Liver (tissue), 9 donors: ENCODE measurements around the gene CCDC85A. TPM values are rescaled to one million over a fixed set of nuclear protein-coding genes. Genes with fewer than 3 reads are reported as not detected.

Experiments
- DNase-seq: peaks from one replicate; pipeline ENCODE4 v3.0.0-alpha.2; 2017; ENCODE audit warnings: low spot score
- H3K27ac ChIP-seq, 2 donors: one replicate each; pipeline ENCODE4 v1.7.0; 2013; ENCODE audit warnings: inconsistent platforms in 2 of 2, low read length in 2 of 2, control low read depth in 1 of 2, low read depth in 1 of 2, mild to moderate bottlenecking in 1 of 2
- H3K27me3 ChIP-seq, 4 donors: one replicate each; pipeline versions ENCODE4 v1.6.1 to v1.7.0; 2013; ENCODE audit warnings: low read length in 3 of 4, inconsistent platforms in 1 of 4, mild to moderate bottlenecking in 1 of 4, moderate library complexity in 1 of 4; ENCODE audit not compliant: control insufficient read depth in 4 of 4, insufficient read depth in 4 of 4
- H3K36me3 ChIP-seq, 4 donors: one replicate each; pipeline versions ENCODE4 v1.6.1 to v1.7.0; 2013; ENCODE audit warnings: low read length in 3 of 4, mild to moderate bottlenecking in 3 of 4, low read depth in 1 of 4, moderate library complexity in 1 of 4; ENCODE audit not compliant: control insufficient read depth in 4 of 4, insufficient read depth in 3 of 4
- H3K4me1 ChIP-seq, 4 donors: one replicate each; pipeline versions ENCODE4 v1.6.1 to v1.7.0; 2013; ENCODE audit warnings: low read length in 3 of 4, mild to moderate bottlenecking in 3 of 4, moderate library complexity in 1 of 4; ENCODE audit not compliant: control insufficient read depth in 4 of 4, insufficient read depth in 4 of 4
- H3K4me3 ChIP-seq, 3 donors: one replicate each; pipeline versions ENCODE4 v1.6.1 to v1.7.0; 2013; ENCODE audit warnings: low read length in 3 of 3, control low read depth in 1 of 3, low read depth in 1 of 3, mild to moderate bottlenecking in 1 of 3
- H3K9ac ChIP-seq, 2 donors: one replicate each; pipeline ENCODE4 v1.7.0; 2013; ENCODE audit warnings: low read length in 2 of 2, mild to moderate bottlenecking in 2 of 2, moderate library complexity in 2 of 2, control low read depth in 1 of 2, low read depth in 1 of 2
- H3K9me3 ChIP-seq, 4 donors: one replicate each; pipeline versions ENCODE4 v1.6.1 to v1.7.0; 2013; ENCODE audit warnings: low read length in 3 of 4; ENCODE audit not compliant: control insufficient read depth in 4 of 4
- CTCF ChIP-seq: fragments of 150-350 bp; IDR thresholded peaks from 2 replicates; pipeline ENCODE4 v1.5.1; 2017; ENCODE audit warnings: improper control_type of control experiment, low read depth, low read length; ENCODE audit not compliant: missing input control
- HNF4A ChIP-seq, 2 donors: conservative IDR thresholded peaks; 2 replicates each; pipeline ENCODE4 v1.6.1; 2016; ENCODE audit warnings: antibody characterized with exemption in 2 of 2, mild to moderate bottlenecking in 2 of 2
- HNF4G ChIP-seq: IDR thresholded peaks from 2 replicates; pipeline ENCODE4 v1.6.1; 2016; ENCODE audit warnings: antibody characterized with exemption
- JUND ChIP-seq, 2 donors: IDR thresholded peaks; 2 replicates each; pipeline ENCODE4 v1.6.1; 2016; ENCODE audit warnings: antibody characterized with exemption in 2 of 2
- NR2F2 ChIP-seq: IDR thresholded peaks from 2 replicates; pipeline ENCODE4 v1.6.1; 2016; ENCODE audit warnings: antibody characterized with exemption
- RAD21 ChIP-seq, 2 donors: IDR thresholded peaks; 2 replicates each; pipeline ENCODE4 v1.6.1; 2016; ENCODE audit warnings: antibody characterized with exemption in 2 of 2, mild to moderate bottlenecking in 2 of 2
- RXRA ChIP-seq, 2 donors: IDR thresholded peaks; 2 replicates each; pipeline ENCODE4 v1.6.1; 2017 to 2018; ENCODE audit warnings: antibody characterized with exemption in 2 of 2, mild to moderate bottlenecking in 1 of 2
- SP1 ChIP-seq: IDR thresholded peaks from 2 replicates; pipeline ENCODE4 v1.6.1; 2018; ENCODE audit warnings: antibody characterized with exemption, mild to moderate bottlenecking
- TAF1 ChIP-seq: conservative IDR thresholded peaks from 2 replicates; pipeline ENCODE4 v1.6.1; 2016; ENCODE audit warnings: antibody characterized with exemption, mild to moderate bottlenecking
- YY1 ChIP-seq: IDR thresholded peaks from 2 replicates; pipeline ENCODE4 v1.6.1; 2016; ENCODE audit warnings: antibody characterized with exemption, mild to moderate bottlenecking
- WGBS: extraction: QIAGEN DNeasy Blood & Tissue Kit; methylation state at CpG from one replicate; pipeline ENCODE4 v1.1.7; 2013; 5-methylcytosine and 5-hydroxymethylcytosine counted together
- polyA plus RNA-seq, 2 donors: library from polyadenylated mRNA; stranded (reverse) in 1 of 2; unstranded in 1 of 2; fragments of 200-250 nt in 1 of 2; fragments of >200 nt in 1 of 2; fragmentation: Nextera tagmentation in 1 of 2; extraction: Ambion mirVana in 1 of 2; gene quantifications; one replicate each; pipeline versions ENCODE4 v1.2.1 to v1.2.3, GENCODE V29; 2013 to 2015
- total RNA-seq, 2 donors: library from RNA; depleted of rRNA; stranded (reverse); fragments of >200 nt; gene quantifications; one replicate each; pipeline ENCODE4 v1.2.3, GENCODE V29; 2014
- TF ChIP-seq, protein P1 (sequence below): IDR thresholded peaks from 2 replicates; pipeline ENCODE4 v1.6.1; 2016; ENCODE audit warnings: antibody characterized with exemption
- donor health status: healthy.
- donor health status: healthy.
- donor health status: healthy.
- donor health status: healthy.
- donor health status: healthy.

Gene CCDC85A
- total and polyA plus RNA-seq, 4 donors: 0.05 to 0.17 (median 0.10) TPM

GRCh38 chr2:56244911-56245530 is 61.2 kb downstream of the CCDC85A start:
- H3K27ac ChIP-seq: no peak overlapping the region
- TF ChIP-seq, protein P1, sequence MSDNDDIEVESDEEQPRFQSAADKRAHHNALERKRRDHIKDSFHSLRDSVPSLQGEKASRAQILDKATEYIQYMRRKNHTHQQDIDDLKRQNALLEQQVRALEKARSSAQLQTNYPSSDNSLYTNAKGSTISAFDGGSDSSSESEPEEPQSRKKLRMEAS: no peak
- TF ChIP-seq SP1 (no peak), NR2F2 (no peak), JUND (IDR thresholded peaks at IDR 0.05) (no peak)
- H3K36me3 ChIP-seq: no peaks in the 10 kb centered on the region
- no peak overlapping the region for H3K9ac ChIP-seq
- DNase-seq: no peak
- H3K9me3 ChIP-seq: peaks cover 0 to 3% (median 0%) of the 10 kb centered on the region in 4 donors
- H3K4me3 ChIP-seq: no peak overlapping the region
- H3K27me3 ChIP-seq: no peaks in the 10 kb centered on the region
- 95% methylated on average over 1 of the region's 1 CpG for WGBS
- H3K4me1 ChIP-seq: peaks cover 0 to 5% (median 4%) of the 10 kb centered on the region in 4 donors

- whole genome bisulfite sequencing: 85% methylated on average over 5 of the region's 5 CpGs
- H3K27ac ChIP-seq: no peak overlapping the region
- H3K27me3 ChIP-seq: no peaks in the 10 kb centered on the region
- no peak overlapping the region for H3K4me3 ChIP-seq
- TF ChIP-seq, protein P1: no peak
- TF ChIP-seq JUND (IDR thresholded peaks at IDR 0.05) (no peak), CTCF (no peak), RXRA (IDR thresholded peaks at IDR 0.05) (no peak), HNF4A (conservative IDR thresholded peaks at IDR 0.05) (no peak), TAF1 (no peak)
- H3K36me3 ChIP-seq: no peaks in the 10 kb centered on the region
- no peaks in the 10 kb centered on the region for H3K9me3 ChIP-seq
- no peak for DNase-seq
- H3K4me1 ChIP-seq: peaks cover 0 to 15% (median 10%) of the 10 kb centered on the region in 4 donors
- H3K9ac ChIP-seq: no peak overlapping the region
Measured at GRCh38 chr2:56248965-56249742, 65.4 kb downstream of the CCDC85A start.

- DNase-seq: no peak
- peaks cover 0 to 15% (median 10%) of the 10 kb centered on the region in 4 donors for H3K4me1 ChIP-seq
- no peaks in the 10 kb centered on the region for H3K9me3 ChIP-seq
- no peaks in the 10 kb centered on the region for H3K27me3 ChIP-seq
- TF ChIP-seq TAF1 (no peak), HNF4A (conservative IDR thresholded peaks at IDR 0.05) (peak; percentile 84 to 87), RXRA (IDR thresholded peaks at IDR 0.05) (peak in 1 of 2 donors; percentile 34), RAD21 (IDR thresholded peaks at IDR 0.05) (no peak), SP1 (peak; percentile 67), YY1 (peak; percentile 31), HNF4G (peak; percentile 55)
- no peak overlapping the region for H3K27ac ChIP-seq
- 43% methylated on average over 2 of the region's 2 CpGs for WGBS
- no peaks in the 10 kb centered on the region for H3K36me3 ChIP-seq
- peak overlapping the region in 1 of 3 donors; percentile 18 for H3K4me3 ChIP-seq
- no peak overlapping the region for H3K9ac ChIP-seq
Measured at GRCh38 chr2:56250153-56250729, 66.5 kb downstream of the CCDC85A start.
